PC-3 (cell line): ENCODE results near the gene ALX4. TPM values are rescaled to one million over a fixed set of nuclear protein-coding genes. Genes with fewer than 3 reads are reported as not detected.

ENCODE experiments used
- ATAC-seq: fragments of 200-7000 bp; cut with Tn5 transposase; 2 replicates; pipeline ENCODE4 v1.9.1; 2020; ENCODE audit warnings: mild to moderate bottlenecking, moderate library complexity
- BruUV-seq: library from RNA; stranded (reverse); fragments of 400-500 nt; replicated peaks from 2 replicates; lab custom pipeline; 2021; lab: Mats Ljungman, UMichigan
- CTCF ChIA-PET: fragments of 300-600 bp; sonication (Branson Sonifier 250); formaldehyde crosslinking; loops from one replicate; lab custom pipeline; 2022; ENCODE audit warnings: antibody characterized with exemption; lab: Charles Lee
- POLR2A ChIA-PET: fragments of 300-600 bp; sonication (Branson Sonifier 250); formaldehyde crosslinking; loops from one replicate; lab custom pipeline; 2022; ENCODE audit warnings: antibody characterized with exemption; ENCODE audit not compliant: unreplicated experiment; lab: Charles Lee
- DNase-seq: peaks from one replicate; pipeline ENCODE4 v3.0.0-alpha.2; 2015
- H2AFZ ChIP-seq: fragments of 300-600 bp; sonication (generic); 2 replicates; pipeline ENCODE4 v1.6.0; 2016; ENCODE audit warnings: antibody characterized with exemption, low read length
- H3F3A ChIP-seq: fragments of 300-600 bp; sonication (generic); one replicate; pipeline ENCODE4 v1.6.0; 2017; ENCODE audit warnings: antibody characterized with exemption, low read length, control low read depth, mild to moderate bottlenecking; ENCODE audit not compliant: unreplicated experiment
- H3K27ac ChIP-seq: fragments of 300-600 bp; sonication (generic); 2 replicates; pipeline ENCODE4 v1.5.1; 2016; ENCODE audit warnings: mild to moderate bottlenecking, low read length
- H3K27me3 ChIP-seq: fragments of 300-600 bp; sonication (generic); 2 replicates; pipeline ENCODE4 v1.6.1; 2016; ENCODE audit warnings: low read length, mixed read lengths
- H3K36me3 ChIP-seq: fragments of 300-600 bp; sonication (generic); 2 replicates; pipeline ENCODE4 v1.6.1; 2016; ENCODE audit warnings: low read depth, mixed run types, low read length, mixed read lengths
- H3K4me1 ChIP-seq: fragments of 300-600 bp; sonication (generic); 2 replicates; pipeline ENCODE4 v1.5.1; 2016; ENCODE audit warnings: low read length; ENCODE audit not compliant: insufficient read depth
- H3K4me2 ChIP-seq: fragments of 300-600 bp; sonication (generic); 2 replicates; pipeline ENCODE4 v1.6.0; 2016; ENCODE audit warnings: low read length
- H3K4me3 ChIP-seq: fragments of 300-600 bp; sonication (generic); 2 replicates; pipeline ENCODE4 v1.5.1; 2016; ENCODE audit warnings: mild to moderate bottlenecking, low read length, mixed read lengths
- H3K79me2 ChIP-seq: fragments of 300-600 bp; sonication (generic); 2 replicates; pipeline ENCODE4 v1.6.1; 2017; ENCODE audit warnings: low read length, mixed read lengths
- H3K9ac ChIP-seq: fragments of 300-600 bp; sonication (generic); 2 replicates; pipeline ENCODE4 v1.6.0; 2016; ENCODE audit warnings: mild to moderate bottlenecking, low read length
- H3K9me2 ChIP-seq: fragments of 300-600 bp; sonication (generic); replicated peaks from 2 replicates; pipeline ENCODE4 v1.6.1; 2016; ENCODE audit warnings: mixed run types, low read length, mixed read lengths
- H3K9me3 ChIP-seq: fragments of 300-600 bp; sonication (generic); 2 replicates; pipeline ENCODE4 v1.6.1; 2016; ENCODE audit warnings: low read length, mixed read lengths
- H4K20me1 ChIP-seq: fragments of 300-600 bp; sonication (generic); 2 replicates; pipeline ENCODE4 v1.6.1; 2016; ENCODE audit warnings: low read length, mixed read lengths
- CTCF ChIP-seq: fragments of 300-600 bp; sonication (generic); conservative IDR thresholded peaks from 2 replicates; pipeline ENCODE4 v1.5.1; 2017; ENCODE audit warnings: antibody characterized with exemption, low read depth, mild to moderate bottlenecking, low read length
- EZH2 ChIP-seq: fragments of 300-600 bp; sonication (generic); IDR thresholded peaks from one replicate; pipeline ENCODE4 v1.6.1; 2017; ENCODE audit warnings: antibody characterized with exemption, mild to moderate bottlenecking, low read length; ENCODE audit not compliant: unreplicated experiment
- EZH2phosphoT487 ChIP-seq: fragments of 300-600 bp; sonication (generic); IDR thresholded peaks from 2 replicates; pipeline ENCODE4 v1.6.1; 2018; ENCODE audit warnings: mild to moderate bottlenecking, antibody characterized with exemption, low read length, borderline replicate concordance
- intact Hi-C: fragments of 100-400 bp; cut with micrococcal nuclease; formaldehyde crosslinking; loops from 2 replicates; pipeline ENCODE4 v1.9.0; 2023
- total RNA-seq: library from RNA; depleted of rRNA; stranded (reverse); fragments of >200 nt; gene quantifications from 2 replicates; pipeline ENCODE4 v1.2.3, GENCODE V29; 2014

ALX4 gene
- total RNA-seq, 1 experiment from 2014 or later, result not detected

GRCh38 chr11:44264438-44264749, 45.5 kb downstream of the ALX4 start:
- Histone ChIP-seq H3K9me2 (no peaks in the 10 kb centered on the region), H3K27me3 (no peaks in the 10 kb centered on the region), H3K4me3 (no peak overlapping the region), H3K79me2 (no peaks in the 10 kb centered on the region), H3K4me2 (no peak overlapping the region), H2AFZ (no peak overlapping the region), H3K36me3 (no peaks in the 10 kb centered on the region), H3F3A (no peaks in the 10 kb centered on the region), H3K9ac (no peak overlapping the region), H3K9me3 (no peaks in the 10 kb centered on the region), H4K20me1 (no peaks in the 10 kb centered on the region), H3K27ac (no peak overlapping the region), H3K4me1 (no peaks in the 10 kb centered on the region)
- DNase-seq (no peak), ATAC-seq (no peak)
- BruUV-seq, result no TSS peak
- CTCF ChIA-PET, result no interaction called here
- POLR2A ChIA-PET, result no interaction called here
- no peak for TF ChIP-seq EZH2phosphoT487
- TF ChIP-seq CTCF, result no peak
- no peak for TF ChIP-seq EZH2
- intact Hi-C loops, result no loop called here

- Histone ChIP-seq H2AFZ (no peak overlapping the region), H3K9ac (no peak overlapping the region), H3K4me1 (no peaks in the 10 kb centered on the region), H3K4me3 (no peak overlapping the region), H3K27ac (no peak overlapping the region), H3K36me3 (no peaks in the 10 kb centered on the region), H3K79me2 (no peaks in the 10 kb centered on the region), H3K9me3 (no peaks in the 10 kb centered on the region), H4K20me1 (no peaks in the 10 kb centered on the region), H3K27me3 (no peaks in the 10 kb centered on the region), H3K9me2 (no peaks in the 10 kb centered on the region), H3K4me2 (no peak overlapping the region), H3F3A (no peaks in the 10 kb centered on the region)
- BruUV-seq, result no TSS peak
- TF ChIP-seq EZH2phosphoT487, result no peak
- TF ChIP-seq EZH2, result no peak
- TF ChIP-seq CTCF, result no peak
- POLR2A ChIA-PET, result no interaction called here
- ATAC-seq (no peak), DNase-seq (no peak)
- CTCF ChIA-PET, result no interaction called here
- intact Hi-C loops, result no loop called here
Measured at GRCh38 chr11:44263738-44264437, 46.1 kb downstream of the ALX4 start.

- Histone ChIP-seq H3K9me2 (no peaks in the 10 kb centered on the region), H3K4me3 (no peak overlapping the region), H3K9me3 (no peaks in the 10 kb centered on the region), H3F3A (no peaks in the 10 kb centered on the region), H3K4me1 (no peaks in the 10 kb centered on the region), H3K79me2 (no peaks in the 10 kb centered on the region), H3K27ac (no peak overlapping the region), H3K36me3 (no peaks in the 10 kb centered on the region), H4K20me1 (no peaks in the 10 kb centered on the region), H3K4me2 (no peak overlapping the region), H3K9ac (no peak overlapping the region), H2AFZ (no peak overlapping the region), H3K27me3 (no peaks in the 10 kb centered on the region)
- no peak for ATAC-seq
- intact Hi-C loops, result no loop called here
- no TSS peak for BruUV-seq
- POLR2A ChIA-PET, result interaction anchor here (0.6 kb wide), 1 partner anchor 16 kb away, joined by 11 read pairs; no protein-coding TSS in a partner anchor
- TF ChIP-seq EZH2 (no peak), CTCF (no peak), EZH2phosphoT487 (no peak)
- CTCF ChIA-PET, result no interaction called here
- no peak for DNase-seq
Measured at GRCh38 chr11:44261800-44262591, 47.9 kb downstream of the ALX4 start.
